ENCODE measurements around the gene IPO8.

GRCh38 chr12:30626847-30627246, 68.8 kb downstream of the IPO8 start:
- TF ChIP-seq POLR2A (IDR thresholded peaks at IDR 0.05) (no peak), CTCF (IDR thresholded peaks at IDR 0.05) (no peak)
